ENCODE measurements around the gene CHI3L2. TPM values are rescaled to one million over a fixed set of nuclear protein-coding genes. Genes with fewer than 3 reads are reported as not detected.

CHI3L2 gene
- total RNA-seq, 1 donor from 2014 or later: not detected

DNA sequence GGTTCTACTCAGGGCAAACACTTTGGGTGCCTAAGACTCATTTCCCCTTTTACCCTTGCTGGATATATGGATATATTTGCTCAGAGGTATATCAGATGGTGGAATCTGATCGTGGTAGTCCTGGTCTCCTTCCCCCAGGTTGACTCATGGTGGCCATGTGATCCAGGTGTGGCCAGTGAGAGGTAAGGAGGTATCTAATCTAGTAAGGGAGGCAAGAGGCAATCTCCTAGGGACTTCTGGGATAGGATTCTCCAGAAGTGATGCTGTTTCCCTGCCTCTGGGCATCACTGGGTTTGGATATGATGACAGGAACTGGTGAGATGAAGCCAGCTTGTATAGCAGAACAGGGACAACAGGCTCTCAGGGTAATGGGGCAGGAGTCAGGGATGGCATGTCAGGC is 18.6 kb upstream of the CHI3L2 start:
- TF ChIP-seq, protein P1, sequence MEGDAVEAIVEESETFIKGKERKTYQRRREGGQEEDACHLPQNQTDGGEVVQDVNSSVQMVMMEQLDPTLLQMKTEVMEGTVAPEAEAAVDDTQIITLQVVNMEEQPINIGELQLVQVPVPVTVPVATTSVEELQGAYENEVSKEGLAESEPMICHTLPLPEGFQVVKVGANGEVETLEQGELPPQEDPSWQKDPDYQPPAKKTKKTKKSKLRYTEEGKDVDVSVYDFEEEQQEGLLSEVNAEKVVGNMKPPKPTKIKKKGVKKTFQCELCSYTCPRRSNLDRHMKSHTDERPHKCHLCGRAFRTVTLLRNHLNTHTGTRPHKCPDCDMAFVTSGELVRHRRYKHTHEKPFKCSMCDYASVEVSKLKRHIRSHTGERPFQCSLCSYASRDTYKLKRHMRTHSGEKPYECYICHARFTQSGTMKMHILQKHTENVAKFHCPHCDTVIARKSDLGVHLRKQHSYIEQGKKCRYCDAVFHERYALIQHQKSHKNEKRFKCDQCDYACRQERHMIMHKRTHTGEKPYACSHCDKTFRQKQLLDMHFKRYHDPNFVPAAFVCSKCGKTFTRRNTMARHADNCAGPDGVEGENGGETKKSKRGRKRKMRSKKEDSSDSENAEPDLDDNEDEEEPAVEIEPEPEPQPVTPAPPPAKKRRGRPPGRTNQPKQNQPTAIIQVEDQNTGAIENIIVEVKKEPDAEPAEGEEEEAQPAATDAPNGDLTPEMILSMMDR (IDR thresholded peaks at IDR 0.05): no peak
- no peak for DNase-seq (ENCODE audit: low spot score)
- H3K27me3 Mint-ChIP-seq (ENCODE audit: low read depth): peaks cover 32% of the 10 kb centered on the region
- H3K4me1 Mint-ChIP-seq (ENCODE audit: low read depth): peaks cover 2% of the 10 kb centered on the region
- H3K36me3 Mint-ChIP-seq (ENCODE audit: low read depth): no peaks in the 10 kb centered on the region
- H3K9me3 Mint-ChIP-seq (ENCODE audit: low read depth): no peaks in the 10 kb centered on the region
- no peak overlapping the region for H3K4me3 Mint-ChIP-seq (ENCODE audit: unreplicated experiment)
- no peak overlapping the region for H3K27ac Mint-ChIP-seq (ENCODE audit: unreplicated experiment)

DNA sequence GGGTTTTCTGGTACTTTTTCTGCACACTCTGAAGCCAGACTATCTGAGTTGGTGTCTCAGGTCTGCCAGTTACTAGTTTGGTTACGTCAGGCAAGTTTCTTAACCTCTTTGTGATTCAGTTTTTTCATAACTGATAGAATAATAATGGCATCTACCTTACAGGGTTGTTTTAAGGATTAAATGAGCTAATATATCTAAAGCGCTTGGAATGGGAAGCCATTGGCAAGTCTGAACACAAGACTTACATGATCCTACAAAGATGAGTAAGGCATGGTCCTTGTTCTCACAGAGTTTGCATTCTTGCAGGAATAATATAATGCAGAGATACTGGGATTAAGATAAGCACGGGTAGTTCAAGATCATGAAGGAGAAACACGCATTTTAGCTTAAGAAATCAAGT is 17.9 kb upstream of the CHI3L2 start:
- peaks cover 32% of the 10 kb centered on the region for H3K27me3 Mint-ChIP-seq (ENCODE audit: low read depth)
- H3K4me1 Mint-ChIP-seq (ENCODE audit: low read depth): peaks cover 2% of the 10 kb centered on the region

DNA sequence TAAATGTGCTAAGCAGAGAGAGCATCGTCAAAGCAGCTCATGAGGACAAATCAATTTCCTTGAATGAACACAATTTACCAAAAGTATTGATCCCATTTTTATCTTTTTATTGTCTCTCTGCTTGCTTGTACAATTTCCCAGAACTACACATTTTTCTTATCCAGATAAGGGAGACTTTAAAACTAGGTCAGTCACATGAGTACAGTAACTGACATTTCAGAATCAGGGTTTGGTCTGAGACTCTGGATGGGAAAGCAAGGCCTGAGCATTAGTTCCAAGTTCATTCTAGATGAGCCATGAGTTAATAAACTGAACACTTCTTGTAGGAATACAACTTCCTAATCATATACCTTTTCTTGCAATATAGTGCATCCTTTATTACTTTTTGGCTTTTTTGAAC is 15.6 kb upstream of the CHI3L2 start:
- DNase-seq (ENCODE audit: low spot score): no peak
- peaks cover 20% of the 10 kb centered on the region for H3K27me3 Mint-ChIP-seq (ENCODE audit: low read depth)
- no peak overlapping the region for H3K4me3 Mint-ChIP-seq (ENCODE audit: unreplicated experiment)
- H3K9me3 Mint-ChIP-seq (ENCODE audit: low read depth): no peaks in the 10 kb centered on the region
- H3K36me3 Mint-ChIP-seq (ENCODE audit: low read depth): no peaks in the 10 kb centered on the region
- no peak overlapping the region for H3K27ac Mint-ChIP-seq (ENCODE audit: unreplicated experiment)
- TF ChIP-seq, protein P1 (IDR thresholded peaks at IDR 0.05): no peak
- no peaks in the 10 kb centered on the region for H3K4me1 Mint-ChIP-seq (ENCODE audit: low read depth)

More for the DNA sequence above, 17.9 kb upstream of the CHI3L2 start:
- TF ChIP-seq, protein P1 (IDR thresholded peaks at IDR 0.05): no peak
- Mint-ChIP-seq H3K4me3 (ENCODE audit: unreplicated experiment) (no peak overlapping the region), H3K36me3 (ENCODE audit: low read depth) (no peaks in the 10 kb centered on the region), H3K9me3 (ENCODE audit: low read depth) (no peaks in the 10 kb centered on the region), H3K27ac (ENCODE audit: unreplicated experiment) (no peak overlapping the region)
- DNase-seq (ENCODE audit: low spot score): no peak

DNA sequence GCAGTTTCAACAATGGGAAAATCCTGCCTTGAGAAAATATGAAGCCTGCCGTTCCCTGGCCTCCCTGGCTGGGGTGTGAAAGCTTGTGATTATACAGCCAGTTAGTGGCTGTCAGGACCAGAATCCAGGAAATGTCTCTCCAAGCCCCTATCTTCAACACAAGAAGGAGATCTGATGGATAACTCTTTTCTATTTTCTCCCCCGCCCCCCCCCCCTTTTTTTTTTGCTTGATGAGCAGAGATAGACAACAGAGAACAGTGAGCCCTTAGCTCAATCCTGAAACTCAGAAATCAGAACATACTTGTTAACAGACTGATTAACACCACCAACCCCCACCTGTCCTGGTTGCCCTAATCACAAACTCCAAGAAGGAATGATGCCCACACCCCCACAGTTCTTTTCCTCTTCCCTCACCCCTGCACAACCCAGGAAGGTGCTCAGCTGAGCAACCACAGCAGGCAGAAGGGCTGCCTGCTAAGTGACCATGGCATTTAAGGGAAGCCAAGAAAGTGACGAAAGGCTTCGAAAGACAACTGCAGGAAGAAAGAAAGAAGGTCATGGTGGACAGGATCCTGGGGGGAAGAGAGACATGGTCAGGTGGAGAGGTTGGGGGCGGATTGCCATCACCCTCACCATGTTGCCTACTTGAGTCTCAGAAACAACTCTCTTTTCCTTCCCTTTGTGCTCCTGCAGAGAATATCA is 14.7 kb upstream of the CHI3L2 start:
- TF ChIP-seq, protein P1 (IDR thresholded peaks at IDR 0.05): no peak
- Mint-ChIP-seq H3K9me3 (ENCODE audit: low read depth) (no peaks in the 10 kb centered on the region), H3K4me1 (ENCODE audit: low read depth) (no peaks in the 10 kb centered on the region), H3K36me3 (ENCODE audit: low read depth) (no peaks in the 10 kb centered on the region), H3K27ac (ENCODE audit: unreplicated experiment) (no peak overlapping the region), H3K27me3 (ENCODE audit: low read depth) (peaks cover 19% of the 10 kb centered on the region), H3K4me3 (ENCODE audit: unreplicated experiment) (no peak overlapping the region)
- no peak for DNase-seq (ENCODE audit: low spot score)

DNA sequence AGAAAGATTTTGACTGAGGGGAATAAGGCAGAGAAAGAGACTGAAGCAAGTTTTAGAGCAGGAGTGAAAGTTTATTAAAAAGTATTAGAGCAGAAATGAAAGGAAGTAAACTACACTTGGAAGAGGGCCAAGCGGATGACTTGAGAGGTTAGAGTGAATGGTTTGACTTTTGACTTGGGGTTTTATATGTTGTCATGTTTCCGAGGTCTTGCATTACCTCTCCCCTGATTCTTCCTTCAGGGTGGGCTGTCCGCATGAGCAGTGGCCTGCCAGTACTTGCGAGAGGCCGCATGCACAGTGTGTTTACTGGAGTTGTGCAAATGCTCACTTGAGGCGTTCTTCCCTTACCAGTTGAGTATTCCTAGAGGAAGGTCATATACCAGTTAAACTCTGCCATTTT is 14.1 kb upstream of the CHI3L2 start:
- H3K4me1 Mint-ChIP-seq (ENCODE audit: low read depth): no peaks in the 10 kb centered on the region
- peaks cover 17% of the 10 kb centered on the region for H3K27me3 Mint-ChIP-seq (ENCODE audit: low read depth)
- H3K27ac Mint-ChIP-seq (ENCODE audit: unreplicated experiment): no peak overlapping the region

More for the DNA sequence above, 14.1 kb upstream of the CHI3L2 start:
- Mint-ChIP-seq H3K36me3 (ENCODE audit: low read depth) (no peaks in the 10 kb centered on the region), H3K9me3 (ENCODE audit: low read depth) (no peaks in the 10 kb centered on the region), H3K4me3 (ENCODE audit: unreplicated experiment) (no peak overlapping the region)
- TF ChIP-seq, protein P1 (IDR thresholded peaks at IDR 0.05): no peak
- no peak for DNase-seq (ENCODE audit: low spot score)
